Lung (tissue), 12 donors: ENCODE measurements around the gene SEMA3C. TPM values are rescaled to one million over a fixed set of nuclear protein-coding genes. Genes with fewer than 3 reads are reported as not detected.

ENCODE experiments used
- ATAC-seq: fragments of 200-7000 bp; cut with Tn5 transposase; one replicate; pipeline ENCODE4 v1.9.1; 2020; ENCODE audit warnings: moderate number of reproducible peaks; ENCODE audit not compliant: insufficient read depth, low FRiP score
- DNase-seq, 3 donors: peaks; one replicate each; pipeline ENCODE4 v3.0.0-alpha.2; 2013 to 2017
- H3K27ac ChIP-seq, 2 donors: one replicate each; pipeline ENCODE4 v1.5.1; 2013; ENCODE audit warnings: mild to moderate bottlenecking in 2 of 2, moderate library complexity in 2 of 2, control low read depth in 1 of 2, inconsistent platforms in 1 of 2, low read depth in 1 of 2, low read length in 1 of 2
- H3K27me3 ChIP-seq, 3 donors: one replicate each; pipeline ENCODE4 v1.5.1; 2013; ENCODE audit warnings: low read length in 2 of 3; ENCODE audit not compliant: control insufficient read depth in 3 of 3, insufficient read depth in 3 of 3
- H3K36me3 ChIP-seq, 4 donors: one replicate each; pipeline ENCODE4 v1.5.1; 2013; ENCODE audit warnings: low read length in 4 of 4, mild to moderate bottlenecking in 1 of 4, moderate library complexity in 1 of 4; ENCODE audit not compliant: control insufficient read depth in 4 of 4, insufficient read depth in 4 of 4
- H3K4me1 ChIP-seq, 5 donors: one replicate each; pipeline ENCODE4 v1.5.1; 2013; ENCODE audit warnings: low read length in 5 of 5, mild to moderate bottlenecking in 2 of 5, moderate library complexity in 1 of 5; ENCODE audit not compliant: control insufficient read depth in 5 of 5, insufficient read depth in 5 of 5
- H3K4me3 ChIP-seq: one replicate; pipeline ENCODE4 v1.5.1; 2013; ENCODE audit warnings: mild to moderate bottlenecking, control low read depth, moderate library complexity
- H3K9ac ChIP-seq, 2 donors: one replicate each; pipeline ENCODE4 v1.5.1; 2013; ENCODE audit warnings: low read length in 2 of 2, control low read depth in 1 of 2; ENCODE audit not compliant: insufficient read depth in 1 of 2
- H3K9me3 ChIP-seq, 4 donors: one replicate each; pipeline ENCODE4 v1.5.1; 2013; ENCODE audit warnings: low read length in 3 of 4, mild to moderate bottlenecking in 1 of 4, moderate library complexity in 1 of 4; ENCODE audit not compliant: control insufficient read depth in 4 of 4, insufficient read depth in 3 of 4
- CTCF ChIP-seq: IDR thresholded peaks from 2 replicates; pipeline ENCODE4 v1.5.1; 2012; ENCODE audit warnings: mild to moderate bottlenecking; ENCODE audit errors: control extremely low read depth, extremely low read depth
- WGBS, 2 donors: extraction: QIAGEN DNeasy Blood & Tissue Kit; methylation state at CpG; one replicate each; pipeline ENCODE4 v1.1.7; 2013; 5-methylcytosine and 5-hydroxymethylcytosine counted together
- polyA plus RNA-seq, 2 donors: library from polyadenylated mRNA; stranded (reverse); fragments of 200-250 nt; gene quantifications; one replicate each; pipeline ENCODE4 v1.2.1, GENCODE V29; 2013
- total RNA-seq, 2 donors: library from RNA; depleted of rRNA in 1 of 2; stranded (reverse); fragments of >200 nt in 1 of 2; gene quantifications; one replicate each; pipeline ENCODE4 v1.2.1, GENCODE V29; 2014 to 2021
- donor health status: control.
- donor health status: control.
- donor health status: Bipolar disorder and iron deficiency.
- donor health status: healthy.
- donor health status: DM: yes; HTN: yes; CAD: no.

The SEMA3C gene
- total and polyA plus RNA-seq, 4 donors, result 6.9 to 87.2 (median 33.7) TPM

- no peak for TF ChIP-seq CTCF
- Histone ChIP-seq H3K4me3 (no peak overlapping the region), H3K27ac (no peak overlapping the region), H3K27me3 (no peaks in the 10 kb centered on the region), H3K36me3 (no peaks in the 10 kb centered on the region), H3K9ac (no peak overlapping the region), H3K4me1 (peaks cover 0 to 11% (median 0%) of the 10 kb centered on the region in 5 donors), H3K9me3 (no peaks in the 10 kb centered on the region)
- 84 to 86% methylated on average over 9 of the region's 9 CpGs for WGBS, 2 donors
- DNase-seq (no peak), ATAC-seq (no peak)
Measured at GRCh38 chr7:80875537-80876120, 43.2 kb downstream of the SEMA3C start.

GRCh38 chr7:80873140-80873539, 45.7 kb downstream of the SEMA3C start:
- ATAC-seq (no peak), DNase-seq (no peak)
- WGBS, 2 donors, result 84% methylated on average over 5 of the region's 5 CpGs
- Histone ChIP-seq H3K9me3 (no peaks in the 10 kb centered on the region), H3K36me3 (no peaks in the 10 kb centered on the region), H3K4me3 (no peak overlapping the region), H3K27ac (no peak overlapping the region), H3K9ac (no peak overlapping the region), H3K27me3 (no peaks in the 10 kb centered on the region), H3K4me1 (peaks cover 0 to 8% (median 0%) of the 10 kb centered on the region in 5 donors)
- no peak for TF ChIP-seq CTCF

GRCh38 chr7:80871228-80871627, 47.6 kb downstream of the SEMA3C start:
- no peak overlapping the region for H3K4me3 ChIP-seq
- H3K9me3 ChIP-seq, result no peaks in the 10 kb centered on the region
- ATAC-seq, result no peak
- no peaks in the 10 kb centered on the region for H3K27me3 ChIP-seq
- no peak for TF ChIP-seq CTCF
- no peak for DNase-seq
- peaks cover 0 to 5% (median 0%) of the 10 kb centered on the region in 5 donors for H3K4me1 ChIP-seq
- H3K9ac ChIP-seq, result no peak overlapping the region
- no peaks in the 10 kb centered on the region for H3K36me3 ChIP-seq
- 71 to 80% methylated on average over 2 of the region's 2 CpGs for WGBS, 2 donors
- no peak overlapping the region for H3K27ac ChIP-seq

GRCh38 chr7:80870813-80871212, 48.0 kb downstream of the SEMA3C start:
- no peak overlapping the region for H3K27ac ChIP-seq
- H3K27me3 ChIP-seq, result no peaks in the 10 kb centered on the region
- H3K9ac ChIP-seq, result no peak overlapping the region
- no peak overlapping the region for H3K4me3 ChIP-seq
- 71 to 87% methylated on average over 4 of the region's 4 CpGs for WGBS, 2 donors
- ATAC-seq (no peak), DNase-seq (no peak)
- peaks cover 0 to 5% (median 0%) of the 10 kb centered on the region in 5 donors for H3K4me1 ChIP-seq
- no peaks in the 10 kb centered on the region for H3K9me3 ChIP-seq
- TF ChIP-seq CTCF, result no peak
- H3K36me3 ChIP-seq, result no peaks in the 10 kb centered on the region
